ENCODE results near the gene RAB15.

DNA sequence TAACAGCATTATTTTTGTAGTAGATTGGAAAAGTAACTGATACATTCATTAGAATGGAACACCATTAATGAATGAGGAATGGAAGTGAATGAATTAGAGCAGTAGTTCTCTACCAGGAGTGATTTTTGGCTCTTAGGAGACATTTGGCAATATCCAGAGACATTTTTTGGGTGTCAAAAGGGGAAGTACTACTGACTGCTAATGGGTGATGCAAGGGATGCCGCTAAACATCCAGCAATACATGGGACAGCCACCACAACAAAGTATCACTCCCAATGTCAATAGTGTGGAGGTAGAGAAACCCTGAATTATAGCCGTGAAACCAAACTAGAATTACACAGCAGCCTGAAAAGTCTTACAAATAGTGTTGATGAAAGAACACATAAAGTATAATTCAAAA lies 56.3 kb downstream of the RAB15 start:
- TF ChIP-seq, protein P1, sequence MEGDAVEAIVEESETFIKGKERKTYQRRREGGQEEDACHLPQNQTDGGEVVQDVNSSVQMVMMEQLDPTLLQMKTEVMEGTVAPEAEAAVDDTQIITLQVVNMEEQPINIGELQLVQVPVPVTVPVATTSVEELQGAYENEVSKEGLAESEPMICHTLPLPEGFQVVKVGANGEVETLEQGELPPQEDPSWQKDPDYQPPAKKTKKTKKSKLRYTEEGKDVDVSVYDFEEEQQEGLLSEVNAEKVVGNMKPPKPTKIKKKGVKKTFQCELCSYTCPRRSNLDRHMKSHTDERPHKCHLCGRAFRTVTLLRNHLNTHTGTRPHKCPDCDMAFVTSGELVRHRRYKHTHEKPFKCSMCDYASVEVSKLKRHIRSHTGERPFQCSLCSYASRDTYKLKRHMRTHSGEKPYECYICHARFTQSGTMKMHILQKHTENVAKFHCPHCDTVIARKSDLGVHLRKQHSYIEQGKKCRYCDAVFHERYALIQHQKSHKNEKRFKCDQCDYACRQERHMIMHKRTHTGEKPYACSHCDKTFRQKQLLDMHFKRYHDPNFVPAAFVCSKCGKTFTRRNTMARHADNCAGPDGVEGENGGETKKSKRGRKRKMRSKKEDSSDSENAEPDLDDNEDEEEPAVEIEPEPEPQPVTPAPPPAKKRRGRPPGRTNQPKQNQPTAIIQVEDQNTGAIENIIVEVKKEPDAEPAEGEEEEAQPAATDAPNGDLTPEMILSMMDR (optimal IDR thresholded peaks at IDR 0.05 in 1 of 3, IDR thresholded peaks at IDR 0.05 in 1 of 3, conservative IDR thresholded peaks at IDR 0.05 in 1 of 3; ENCODE audit: extremely low read depth in 1 of 3, insufficient read depth in 2 of 3, low read length in 3 of 3): no peak
- TF ChIP-seq EZH2 (IDR thresholded peaks at IDR 0.05; ENCODE audit: low read length): no peak

Measured in keratinocyte (primary cell).